Adrenal gland (tissue), 12 donors: ENCODE measurements around the gene MOSPD3. TPM values are rescaled to one million over a fixed set of nuclear protein-coding genes. Genes with fewer than 3 reads are reported as not detected.

Source experiments
- DNase-seq, 7 donors: peaks; one replicate each; pipeline ENCODE4 v3.0.0-alpha.2; 2019 to 2020
- H3K27ac ChIP-seq, 5 donors: fragments of 200-600 bp; sonication (generic) in 4 of 5; 1 replicate in 3 of 5; 2 replicates in 2 of 5; pipeline versions ENCODE4 v1.5.1 to v1.8.0; 2016 to 2020; ENCODE audit warnings: mild to moderate bottlenecking in 1 of 5
- H3K27me3 ChIP-seq: fragments of 200-600 bp; 2 replicates; pipeline ENCODE4 v1.8.0; 2021
- H3K36me3 ChIP-seq, 2 donors: fragments of 200-600 bp; replicated peaks in 1 of 2; 1 replicate in 1 of 2; 2 replicates in 1 of 2; pipeline versions ENCODE4 v1.5.1 to v1.8.0; 2018 to 2022
- H3K4me1 ChIP-seq, 2 donors: fragments of 200-600 bp; replicated peaks in 1 of 2; 1 replicate in 1 of 2; 2 replicates in 1 of 2; pipeline versions ENCODE4 v1.5.1 to v1.8.0; 2018 to 2021
- H3K4me3 ChIP-seq, 4 donors: fragments of 200-600 bp; sonication (generic) in 3 of 4; one replicate each; pipeline ENCODE4 v1.5.1; 2016 to 2018
- H3K9me3 ChIP-seq, 3 donors: fragments of 200-600 bp; sonication (generic) in 1 of 3; replicated peaks in 1 of 3; 1 replicate in 2 of 3; 2 replicates in 1 of 3; pipeline versions ENCODE4 v1.5.1 to v1.8.0; 2016 to 2021
- CTCF ChIP-seq, 6 experiments: fragments of 450-650 bp in 4 of 6; fragments of 200-600 bp in 2 of 6; sonication (generic) in 1 of 6; IDR thresholded peaks; 1 replicate in 5 of 6; 2 replicates in 1 of 6; pipeline versions ENCODE4 v1.5.1 to v1.8.0; 2016 to 2021; ENCODE audit warnings: antibody characterized with exemption in 6 of 6, mild to moderate bottlenecking in 2 of 6, moderate library complexity in 1 of 6
- POLR2A ChIP-seq, 2 donors: fragments of 450-650 bp; IDR thresholded peaks; one replicate each; pipeline ENCODE4 v1.6.1; 2017; ENCODE audit warnings: antibody characterized with exemption in 2 of 2, mild to moderate bottlenecking in 2 of 2, moderate library complexity in 1 of 2
- WGBS, 4 donors: extraction: QIAGEN DNeasy Blood & Tissue Kit in 2 of 4; methylation state at CpG; one replicate each; pipeline versions ENCODE4 v1.1.5 to v1.1.7; 2013 to 2017; 5-methylcytosine and 5-hydroxymethylcytosine counted together
- intact Hi-C, 2 donors: fragments of 100-400 bp; cut with DNase I; formaldehyde crosslinking; loops; one replicate each; pipeline versions ENCODE4 v1.14.1 to v1.15.0; 2022 to 2023
- polyA plus RNA-seq, 3 donors: library from polyadenylated mRNA; stranded (reverse); fragments of 200-250 nt in 2 of 3; fragments of 350-450 nt in 1 of 3; fragmentation: Illumina TruSeq in 1 of 3; extraction: RNeasy Lipid Tissue Mini Kit (QIAGEN cat#74804) in 1 of 3; gene quantifications; one replicate each; pipeline ENCODE4 v1.2.3, GENCODE V29; 2013 to 2014
- total RNA-seq, 9 donors: library from RNA; depleted of rRNA in 4 of 9; stranded (reverse); fragments of >200 nt in 4 of 9; fragments of 120-200 nt in 1 of 9; fragmentation: NEBNext Ultra II Directional in 1 of 9; extraction: Animal tissue kit (Norgen Biotek cat#: 25700) in 1 of 9; gene quantifications; one replicate each; pipeline versions ENCODE4 v1.1.0 to v1.2.4, GENCODE V29; 2013 to 2023
- donor health status: healthy with polysubstance abuse.
- donor health status: Bipolar disorder and iron deficiency.
- donor health status: DM: yes; HTN: yes; CAD: no.
- donor health status: DM: no; HTN: no; CAD: no.
- donor health status: DM: no; HTN: no; CAD: no.
- donor health status: DM: yes; HTN: yes; CAD: no.

Gene MOSPD3
- total and polyA plus RNA-seq, 12 donors: 14.0 to 54.5 (median 34.7) TPM

- intact Hi-C loops: no loop called here
Observed at GRCh38 chr7:100639995-100640516, 27.7 kb downstream of the MOSPD3 start.

DNA sequence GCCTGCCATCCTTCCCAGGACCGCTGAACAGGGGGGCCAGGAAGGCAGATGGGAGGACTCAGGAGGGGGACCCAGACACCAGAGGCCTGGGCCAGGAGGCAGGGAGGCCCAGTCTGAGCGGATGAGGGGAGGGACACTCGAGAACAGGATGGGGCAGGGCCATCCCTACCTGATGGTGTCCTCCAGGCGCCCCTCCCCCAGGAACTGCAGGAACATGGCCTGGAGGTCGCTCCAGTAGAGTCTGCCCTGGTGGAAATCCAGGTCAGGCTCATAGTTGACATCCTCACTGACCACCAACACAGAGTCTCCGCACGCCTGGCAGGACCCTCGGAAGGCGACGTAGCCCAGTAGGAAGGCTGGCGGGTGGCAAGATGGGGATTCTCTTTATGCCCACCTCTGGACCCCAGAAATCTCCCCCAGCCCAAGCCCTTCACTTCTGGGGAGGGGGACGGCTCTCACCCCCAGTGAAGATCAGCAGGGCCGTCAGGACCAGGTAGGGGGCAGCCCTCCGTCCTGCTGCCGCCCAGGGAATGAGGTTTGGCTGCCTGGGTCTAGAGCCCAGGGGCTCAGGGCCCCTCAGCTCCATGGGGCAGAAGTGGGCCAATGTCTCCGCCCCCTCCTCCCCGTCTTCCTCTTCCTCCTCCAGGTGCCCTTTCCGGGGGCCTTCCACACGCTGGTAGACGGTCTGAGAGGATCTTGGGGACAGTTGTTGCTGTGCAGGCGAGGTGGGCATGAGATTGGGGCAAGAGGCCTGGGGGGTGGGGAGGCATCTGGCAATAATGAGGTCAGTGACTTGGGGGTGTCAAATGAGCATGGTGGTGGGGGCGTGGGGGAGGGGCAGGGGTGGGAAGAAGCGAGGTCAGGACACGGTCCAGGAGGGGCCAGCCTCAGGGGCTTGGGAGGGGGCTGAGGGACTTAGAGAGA, 28.4 kb downstream of the MOSPD3 start:
- Histone ChIP-seq H3K36me3 (no peaks in the 10 kb centered on the region), H3K4me3 (no peak overlapping the region), H3K4me1 (no peaks in the 10 kb centered on the region), H3K9me3 (no peaks in the 10 kb centered on the region), H3K27me3 (no peaks in the 10 kb centered on the region), H3K27ac (no peak overlapping the region)
- 45 to 71% (median 62%) methylated on average over 7 to 24 of the region's 24 CpGs for WGBS, 4 donors
- no peak for TF ChIP-seq POLR2A (IDR thresholded peaks at IDR 0.05)
- no peak for TF ChIP-seq CTCF (IDR thresholded peaks at IDR 0.05)
- intact Hi-C loops: no loop called here
- DNase-seq: no peak

More at GRCh38 chr7:100639995-100640516, 27.7 kb downstream of the MOSPD3 start:
- H3K4me1 ChIP-seq: no peaks in the 10 kb centered on the region
- no peak for DNase-seq
- 88 to 91% (median 90%) methylated on average over 14 to 17 of the region's 17 CpGs for WGBS, 4 donors
- H3K9me3 ChIP-seq: no peaks in the 10 kb centered on the region
- H3K4me3 ChIP-seq: no peak overlapping the region
- no peak overlapping the region for H3K27ac ChIP-seq
- no peaks in the 10 kb centered on the region for H3K27me3 ChIP-seq
- no peak for TF ChIP-seq CTCF (IDR thresholded peaks at IDR 0.05)
- no peak for TF ChIP-seq POLR2A (IDR thresholded peaks at IDR 0.05)
- H3K36me3 ChIP-seq: no peaks in the 10 kb centered on the region

DNA sequence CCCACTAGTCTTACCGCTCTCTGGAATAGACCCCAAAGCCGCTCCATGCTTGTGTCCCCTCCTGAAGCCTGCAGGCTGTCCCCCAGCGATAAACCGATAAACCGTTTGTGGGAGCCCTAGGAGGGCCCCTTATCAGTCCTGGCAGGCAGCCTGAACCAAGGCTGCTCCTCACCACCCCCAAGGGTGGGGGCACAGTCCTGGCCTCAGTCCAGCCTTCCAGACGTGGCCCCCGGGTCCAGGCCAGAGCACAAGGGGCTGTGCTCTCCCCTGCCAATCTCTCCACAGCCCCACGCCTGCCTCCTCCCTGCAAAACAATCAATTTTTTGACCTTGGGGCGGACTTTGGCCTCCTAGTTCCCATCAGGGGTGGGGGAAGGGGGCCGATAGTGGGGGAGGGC, 29.1 kb downstream of the MOSPD3 start, which contains the start of gene TFR2:
Gene TFR2, minus strand, starts transcription at position 90 of the 397 bp plus-strand sequence. Its CDS starts 43 bp downstream, at position 47.
- Histone ChIP-seq H3K27ac (no peak within 1 kb of the TSS), H3K36me3 (no peaks in the 10 kb centered on the region), H3K9me3 (no peaks in the 10 kb centered on the region), H3K27me3 (no peaks in the 10 kb centered on the region), H3K4me3 (no peak within 1 kb of the TSS), H3K4me1 (no peaks in the 10 kb centered on the region)
- no peak for DNase-seq
- 0 to 45% (median 29%) methylated on average over 1 to 10 of the region's 10 CpGs for WGBS, 4 donors
- TF ChIP-seq CTCF (IDR thresholded peaks at IDR 0.05) (no peak), POLR2A (IDR thresholded peaks at IDR 0.05) (no peak)
- intact Hi-C loops: no loop called here

GRCh38 chr7:100641860-100642533, 29.7 kb downstream of the MOSPD3 start:
- no peaks in the 10 kb centered on the region for H3K36me3 ChIP-seq
- no peaks in the 10 kb centered on the region for H3K9me3 ChIP-seq
- DNase-seq: no peak
- TF ChIP-seq POLR2A (IDR thresholded peaks at IDR 0.05) (no peak), CTCF (IDR thresholded peaks at IDR 0.05) (no peak)
- WGBS, 4 donors: 67 to 75% (median 73%) methylated on average over 5 to 10 of the region's 10 CpGs
- no peaks in the 10 kb centered on the region for H3K27me3 ChIP-seq
- no peak overlapping the region for H3K27ac ChIP-seq
- intact Hi-C loops: no loop called here
- no peaks in the 10 kb centered on the region for H3K4me1 ChIP-seq
- H3K4me3 ChIP-seq: no peak overlapping the region
